Activated T-cell treated with anti-CD3 and anti-CD28 coated beads, Interleukin-2, amount 50 U/mL, for 4 hours (primary cell): Measurements from ENCODE around the gene LMTK2. TPM values are rescaled to one million over a fixed set of nuclear protein-coding genes. Genes with fewer than 3 reads are reported as not detected.

Experiments used
- ATAC-seq, 2 donors: fragments of 200-7000 bp; cut with Tn5 transposase; one replicate each; pipeline ENCODE4 v1.10.0; 2021
- DNase-seq: peaks from one replicate; pipeline ENCODE4 v3.0.0-alpha.2; 2020
- H3K27me3 Mint-ChIP-seq: one replicate; pipeline ENCODE4 v1.8.0; 2021; ENCODE audit warnings: low read depth, mixed read lengths
- H3K36me3 Mint-ChIP-seq: one replicate; pipeline ENCODE4 v1.8.0; 2022; ENCODE audit warnings: mixed read lengths; ENCODE audit not compliant: insufficient read depth
- H3K4me1 Mint-ChIP-seq: one replicate; pipeline ENCODE4 v1.8.0; 2021; ENCODE audit warnings: low read depth, mixed read lengths
- H3K4me3 Mint-ChIP-seq: one replicate; pipeline ENCODE4 v1.8.0; 2021; ENCODE audit warnings: mild to moderate bottlenecking, moderate library complexity, mixed read lengths
- H3K9me3 Mint-ChIP-seq: one replicate; pipeline ENCODE4 v1.8.0; 2021; ENCODE audit warnings: mixed read lengths
- total RNA-seq, 3 donors: library from RNA; stranded (reverse); gene quantifications; one replicate each; pipeline ENCODE4 v1.2.1, GENCODE V29; 2021

LMTK2 gene
- total RNA-seq, 3 donors from 2014 or later: 18.5 to 23.2 (median 18.6) TPM

GRCh38 chr7:98137826-98138151 is 31.1 kb downstream of the LMTK2 start:
- Mint-ChIP-seq H3K4me1 (peaks cover 19% of the 10 kb centered on the region), H3K4me3 (no peak overlapping the region), H3K36me3 (peaks cover 23% of the 10 kb centered on the region), H3K9me3 (no peaks in the 10 kb centered on the region), H3K27me3 (no peaks in the 10 kb centered on the region)
- DNase-seq (no peak), ATAC-seq (no peak)

- Mint-ChIP-seq H3K4me1 (peaks cover 10% of the 10 kb centered on the region), H3K9me3 (no peaks in the 10 kb centered on the region), H3K36me3 (peaks cover 31% of the 10 kb centered on the region), H3K4me3 (no peak overlapping the region), H3K27me3 (no peaks in the 10 kb centered on the region)
- DNase-seq (no peak), ATAC-seq (no peak)
These were observed 32.0 kb downstream of the LMTK2 start for GRCh38 chr7:98138672-98139071.

- ATAC-seq: no peak
- no peaks in the 10 kb centered on the region for H3K9me3 Mint-ChIP-seq
- H3K4me3 Mint-ChIP-seq: no peak overlapping the region
- no peaks in the 10 kb centered on the region for H3K4me1 Mint-ChIP-seq
- H3K36me3 Mint-ChIP-seq: peaks cover 47% of the 10 kb centered on the region
- no peaks in the 10 kb centered on the region for H3K27me3 Mint-ChIP-seq
- no peak for DNase-seq
These were observed 36.0 kb downstream of the LMTK2 start for GRCh38 chr7:98142658-98143057.

- no peak for ATAC-seq
- Mint-ChIP-seq H3K36me3 (peaks cover 46% of the 10 kb centered on the region), H3K4me1 (no peaks in the 10 kb centered on the region), H3K27me3 (no peaks in the 10 kb centered on the region), H3K4me3 (no peak overlapping the region), H3K9me3 (no peaks in the 10 kb centered on the region)
- no peak for DNase-seq
These were observed 41.9 kb downstream of the LMTK2 start for GRCh38 chr7:98148607-98149006.

GRCh38 chr7:98149116-98149692 is 42.5 kb downstream of the LMTK2 start:
- ATAC-seq: no peak
- Mint-ChIP-seq H3K36me3 (peaks cover 44% of the 10 kb centered on the region), H3K27me3 (no peaks in the 10 kb centered on the region), H3K9me3 (no peaks in the 10 kb centered on the region), H3K4me1 (no peaks in the 10 kb centered on the region), H3K4me3 (no peak overlapping the region)
- DNase-seq: no peak

- Mint-ChIP-seq H3K4me1 (no peaks in the 10 kb centered on the region), H3K9me3 (no peaks in the 10 kb centered on the region), H3K4me3 (no peak overlapping the region), H3K27me3 (no peaks in the 10 kb centered on the region), H3K36me3 (peaks cover 48% of the 10 kb centered on the region)
- ATAC-seq: no peak
- no peak for DNase-seq
These were observed 45.2 kb downstream of the LMTK2 start for GRCh38 chr7:98151884-98152283.

GRCh38 chr7:98156700-98157099 is 50.0 kb downstream of the LMTK2 start:
- no peak for DNase-seq
- peaks cover 43% of the 10 kb centered on the region for H3K36me3 Mint-ChIP-seq
- no peaks in the 10 kb centered on the region for H3K4me1 Mint-ChIP-seq
- H3K27me3 Mint-ChIP-seq: no peaks in the 10 kb centered on the region
- no peaks in the 10 kb centered on the region for H3K9me3 Mint-ChIP-seq
- no peak for ATAC-seq
- no peak overlapping the region for H3K4me3 Mint-ChIP-seq

- DNase-seq: no peak
- no peaks in the 10 kb centered on the region for H3K9me3 Mint-ChIP-seq
- H3K4me3 Mint-ChIP-seq: no peak overlapping the region
- no peaks in the 10 kb centered on the region for H3K4me1 Mint-ChIP-seq
- no peak for ATAC-seq
- no peaks in the 10 kb centered on the region for H3K27me3 Mint-ChIP-seq
- peaks cover 37% of the 10 kb centered on the region for H3K36me3 Mint-ChIP-seq
These were observed 51.1 kb downstream of the LMTK2 start for GRCh38 chr7:98157761-98158160.

GRCh38 chr7:98162758-98163157 is 56.1 kb downstream of the LMTK2 start:
- no peak for DNase-seq
- no peaks in the 10 kb centered on the region for H3K9me3 Mint-ChIP-seq
- no peak for ATAC-seq
- H3K36me3 Mint-ChIP-seq: peaks cover 10% of the 10 kb centered on the region
- H3K27me3 Mint-ChIP-seq: no peaks in the 10 kb centered on the region
- peaks cover 2% of the 10 kb centered on the region for H3K4me1 Mint-ChIP-seq
- no peak overlapping the region for H3K4me3 Mint-ChIP-seq

- DNase-seq: no peak
- ATAC-seq: no peak
- Mint-ChIP-seq H3K4me1 (peaks cover 3% of the 10 kb centered on the region), H3K4me3 (no peak overlapping the region), H3K36me3 (peaks cover 10% of the 10 kb centered on the region), H3K9me3 (no peaks in the 10 kb centered on the region), H3K27me3 (no peaks in the 10 kb centered on the region)
These were observed 56.6 kb downstream of the LMTK2 start for GRCh38 chr7:98163269-98163668.

GRCh38 chr7:98163704-98164494 is 57.2 kb downstream of the LMTK2 start:
- ATAC-seq (no peak), DNase-seq (no peak)
- no peaks in the 10 kb centered on the region for H3K9me3 Mint-ChIP-seq
- H3K4me3 Mint-ChIP-seq: no peak overlapping the region
- no peaks in the 10 kb centered on the region for H3K27me3 Mint-ChIP-seq
- H3K4me1 Mint-ChIP-seq: peaks cover 7% of the 10 kb centered on the region
- H3K36me3 Mint-ChIP-seq: peaks cover 10% of the 10 kb centered on the region

GRCh38 chr7:98165827-98166667 is 59.4 kb downstream of the LMTK2 start:
- Mint-ChIP-seq H3K4me1 (peaks cover 9% of the 10 kb centered on the region), H3K4me3 (no peak overlapping the region), H3K9me3 (no peaks in the 10 kb centered on the region), H3K27me3 (no peaks in the 10 kb centered on the region), H3K36me3 (no peaks in the 10 kb centered on the region)
- peak; percentile 47 for DNase-seq
- peak in 1 of 2 donors; percentile 57 for ATAC-seq

GRCh38 chr7:98166668-98166970 is 60.0 kb downstream of the LMTK2 start:
- Mint-ChIP-seq H3K4me1 (peaks cover 9% of the 10 kb centered on the region), H3K9me3 (no peaks in the 10 kb centered on the region), H3K27me3 (no peaks in the 10 kb centered on the region), H3K4me3 (no peak overlapping the region), H3K36me3 (no peaks in the 10 kb centered on the region)
- ATAC-seq (no peak), DNase-seq (no peak)

GRCh38 chr7:98167653-98168052 is 61.0 kb downstream of the LMTK2 start:
- H3K4me3 Mint-ChIP-seq: no peak overlapping the region
- ATAC-seq: no peak

More at GRCh38 chr7:98167653-98168052, 61.0 kb downstream of the LMTK2 start:
- Mint-ChIP-seq H3K9me3 (no peaks in the 10 kb centered on the region), H3K27me3 (no peaks in the 10 kb centered on the region), H3K36me3 (peaks cover 6% of the 10 kb centered on the region), H3K4me1 (peaks cover 9% of the 10 kb centered on the region)
- DNase-seq: no peak
